BLaER1 treated with 17β-estradiol and CSF1 and Interleukin-3, amounts not matched to agents 10 nM and 100 nM (cell line): ENCODE results near the gene CREB1.

Source experiments
- H3K27ac ChIP-seq, 11 experiments: shearing (Covaris generic); formaldehyde crosslinking; 2 replicates each; pipeline ENCODE4 v1.8.1; 2022
- H3K27me3 ChIP-seq, 11 experiments: shearing (Covaris generic); formaldehyde crosslinking; 2 replicates each; pipeline ENCODE4 v1.8.1; 2022
- H3K36me3 ChIP-seq, 11 experiments: shearing (Covaris generic); formaldehyde crosslinking; 2 replicates each; pipeline ENCODE4 v1.8.1; 2022
- H3K4me1 ChIP-seq, 10 experiments: shearing (Covaris generic); formaldehyde crosslinking; 2 replicates each; pipeline ENCODE4 v1.8.1; 2022
- H3K4me2 ChIP-seq, 11 experiments: shearing (Covaris generic); formaldehyde crosslinking; 2 replicates each; pipeline ENCODE4 v1.8.1; 2022
- H3K4me3 ChIP-seq, 10 experiments: shearing (Covaris generic); formaldehyde crosslinking; 2 replicates each; pipeline ENCODE4 v1.8.1; 2022
- H3K9ac ChIP-seq, 11 experiments: shearing (Covaris generic); formaldehyde crosslinking; 2 replicates each; pipeline ENCODE4 v1.8.1; 2022
- H3K9me3 ChIP-seq, 11 experiments: shearing (Covaris generic); formaldehyde crosslinking; replicated peaks in 1 of 11; 2 replicates each; pipeline ENCODE4 v1.8.1; 2022
- H4K20me1 ChIP-seq, 11 experiments: shearing (Covaris generic); formaldehyde crosslinking; 2 replicates each; pipeline ENCODE4 v1.8.1; 2022
- Cebpa-rat ChIP-seq, 11 experiments: shearing (Covaris generic); IDR thresholded peaks; 2 replicates each; pipeline ENCODE4 v1.8.1; 2022

Gene CREB1

GRCh38 chr2:207530160-207531031, 634 bp downstream of the CREB1 start:
- Histone ChIP-seq H3K27ac (peak overlapping the region; percentile 93 to 100 (median 98)), H3K27me3 (no peaks in the 10 kb centered on the region), H3K9me3 (no peaks in the 10 kb centered on the region), H3K9ac (peak overlapping the region; percentile 95 to 100 (median 98)), H4K20me1 (peaks cover 33 to 50% (median 47%) of the 10 kb centered on the region in 11 experiments; a peak in 21 of 22 replicates), H3K4me2 (peak overlapping the region; percentile 75 to 89 (median 84)), H3K36me3 (peaks cover 0 to 35% (median 8%) of the 10 kb centered on the region in 11 experiments; a peak in 13 of 22 replicates), H3K4me1 (peaks cover 36 to 71% (median 52%) of the 10 kb centered on the region in 10 experiments), H3K4me3 (peak overlapping the region; percentile 69 to 91 (median 81))
- no peak for TF ChIP-seq Cebpa-rat (IDR thresholded peaks at IDR 0.05)

- H4K20me1 ChIP-seq = peaks cover 41 to 59% (median 55%) of the 10 kb centered on the region in 11 experiments; a peak in 21 of 22 replicates
Measured at GRCh38 chr2:207531032-207531952, 1.5 kb downstream of the CREB1 start.

GRCh38 chr2:207532676-207533075, 2.9 kb downstream of the CREB1 start:
- no peaks in the 10 kb centered on the region for H3K27me3 ChIP-seq
- H3K9ac ChIP-seq = peak overlapping the region; percentile 95 to 100 (median 98); a peak in 15 of 22 replicates
- peak overlapping the region in 6 of 11 experiments; percentile 7 to 100 (median 98); a peak in 5 of 22 replicates for H3K27ac ChIP-seq
- H4K20me1 ChIP-seq = peaks cover 50 to 72% (median 68%) of the 10 kb centered on the region in 11 experiments; a peak in 21 of 22 replicates
- peak overlapping the region; percentile 75 to 89 (median 84) for H3K4me2 ChIP-seq
- peaks cover 18 to 58% (median 30%) of the 10 kb centered on the region in 11 experiments; a peak in 21 of 22 replicates for H3K36me3 ChIP-seq
- peak overlapping the region in 5 of 10 experiments; percentile 75 to 91 (median 82); a peak in 8 of 20 replicates for H3K4me3 ChIP-seq
- peaks cover 0 to 18% (median 3%) of the 10 kb centered on the region in 11 experiments; a peak in 8 of 22 replicates for H3K9me3 ChIP-seq
- peaks cover 33 to 56% (median 48%) of the 10 kb centered on the region in 10 experiments for H3K4me1 ChIP-seq
- TF ChIP-seq Cebpa-rat (IDR thresholded peaks at IDR 0.05) = no peak

More at GRCh38 chr2:207531032-207531952, 1.5 kb downstream of the CREB1 start:
- Histone ChIP-seq H3K9me3 (peaks cover 0 to 6% (median 0%) of the 10 kb centered on the region in 11 experiments; a peak in 4 of 22 replicates), H3K27me3 (no peaks in the 10 kb centered on the region), H3K27ac (peak overlapping the region; percentile 93 to 100 (median 98)), H3K36me3 (peaks cover 8 to 44% (median 16%) of the 10 kb centered on the region in 11 experiments; a peak in 21 of 22 replicates), H3K4me3 (peak overlapping the region; percentile 69 to 91 (median 81)), H3K4me2 (peak overlapping the region; percentile 75 to 89 (median 84)), H3K4me1 (peaks cover 33 to 67% (median 48%) of the 10 kb centered on the region in 10 experiments), H3K9ac (peak overlapping the region; percentile 95 to 100 (median 98))
- TF ChIP-seq Cebpa-rat (IDR thresholded peaks at IDR 0.05) = no peak

GRCh38 chr2:207533461-207534008, 3.8 kb downstream of the CREB1 start:
- no peaks in the 10 kb centered on the region for H3K27me3 ChIP-seq
- peaks cover 0 to 21% (median 9%) of the 10 kb centered on the region in 11 experiments; a peak in 10 of 22 replicates for H3K9me3 ChIP-seq
- H3K4me3 ChIP-seq = no peak overlapping the region
- H4K20me1 ChIP-seq = peaks cover 54 to 81% (median 76%) of the 10 kb centered on the region in 11 experiments; a peak in 21 of 22 replicates
- peaks cover 18 to 66% (median 38%) of the 10 kb centered on the region in 11 experiments; a peak in 21 of 22 replicates for H3K36me3 ChIP-seq
- peaks cover 26 to 51% (median 44%) of the 10 kb centered on the region in 10 experiments for H3K4me1 ChIP-seq
- H3K4me2 ChIP-seq = peak overlapping the region; percentile 28 to 89 (median 75); a peak in 18 of 22 replicates
- TF ChIP-seq Cebpa-rat (IDR thresholded peaks at IDR 0.05) = no peak
- peak overlapping the region in 2 of 11 experiments; percentile 42 to 98; a peak in 2 of 22 replicates for H3K9ac ChIP-seq
- peak overlapping the region in 2 of 11 experiments; percentile 15 to 19; a peak in 2 of 22 replicates for H3K27ac ChIP-seq

GRCh38 chr2:207534417-207534816, 4.7 kb downstream of the CREB1 start:
- Histone ChIP-seq H3K27me3 (no peaks in the 10 kb centered on the region), H3K4me2 (peak overlapping the region; percentile 28 to 89 (median 75); a peak in 21 of 22 replicates), H3K9ac (peak overlapping the region in 2 of 11 experiments; percentile 34 to 42; a peak in 1 of 22 replicates), H3K9me3 (peaks cover 0 to 29% (median 13%) of the 10 kb centered on the region in 11 experiments; a peak in 10 of 22 replicates), H3K4me1 (peaks cover 20 to 46% (median 37%) of the 10 kb centered on the region in 10 experiments), H3K27ac (peak overlapping the region in 1 of 11 experiments; percentile 15; a peak in 1 of 22 replicates), H3K36me3 (peaks cover 18 to 75% (median 44%) of the 10 kb centered on the region in 11 experiments; a peak in 21 of 22 replicates), H3K4me3 (no peak overlapping the region), H4K20me1 (peaks cover 54 to 89% (median 85%) of the 10 kb centered on the region in 11 experiments; a peak in 21 of 22 replicates)
- no peak for TF ChIP-seq Cebpa-rat (IDR thresholded peaks at IDR 0.05)

GRCh38 chr2:207539470-207539869, 9.7 kb downstream of the CREB1 start:
- no peak overlapping the region for H3K4me2 ChIP-seq
- H4K20me1 ChIP-seq = peaks cover 62 to 100% (median 96%) of the 10 kb centered on the region in 11 experiments; a peak in 21 of 22 replicates

GRCh38 chr2:207540431-207540830, 10.7 kb downstream of the CREB1 start:
- Histone ChIP-seq H3K9me3 (peaks cover 0 to 45% (median 21%) of the 10 kb centered on the region in 11 experiments; a peak in 12 of 22 replicates), H3K4me1 (peaks cover 0 to 9% (median 0%) of the 10 kb centered on the region in 10 experiments; a peak in 4 of 20 replicates), H3K27me3 (no peaks in the 10 kb centered on the region), H3K36me3 (peaks cover 26 to 95% (median 79%) of the 10 kb centered on the region in 11 experiments; a peak in 21 of 22 replicates), H3K4me3 (no peak overlapping the region), H3K9ac (no peak overlapping the region), H3K27ac (no peak overlapping the region), H4K20me1 (peaks cover 71 to 100% (median 96%) of the 10 kb centered on the region in 11 experiments; a peak in 21 of 22 replicates), H3K4me2 (no peak overlapping the region)
- TF ChIP-seq Cebpa-rat (IDR thresholded peaks at IDR 0.05) = no peak

More at GRCh38 chr2:207539470-207539869, 9.7 kb downstream of the CREB1 start:
- H3K9me3 ChIP-seq = peaks cover 0 to 40% (median 21%) of the 10 kb centered on the region in 11 experiments; a peak in 12 of 22 replicates
- no peak overlapping the region for H3K9ac ChIP-seq
- no peak overlapping the region for H3K27ac ChIP-seq
- TF ChIP-seq Cebpa-rat (IDR thresholded peaks at IDR 0.05) = no peak
- no peak overlapping the region for H3K4me3 ChIP-seq
- no peaks in the 10 kb centered on the region for H3K27me3 ChIP-seq
- H3K4me1 ChIP-seq = peaks cover 0 to 18% (median 8%) of the 10 kb centered on the region in 10 experiments; a peak in 16 of 20 replicates
- H3K36me3 ChIP-seq = peaks cover 18 to 90% (median 74%) of the 10 kb centered on the region in 11 experiments; a peak in 21 of 22 replicates
